AG04450 (cell line): ENCODE data around the gene CUL3. TPM values are rescaled to one million over a fixed set of nuclear protein-coding genes. Genes with fewer than 3 reads are reported as not detected.

Experiments
- CTCF ChIA-PET: fragments of 300-600, 350-600 bp; formaldehyde crosslinking; extraction: SDS; loops from one replicate; lab custom pipeline; 2022; ENCODE audit warnings: antibody characterized with exemption, inconsistent platforms; lab: Charles Lee
- POLR2A ChIA-PET: fragments of 350-600 bp; formaldehyde crosslinking; extraction: SDS; loops from one replicate; lab custom pipeline; 2021; ENCODE audit warnings: antibody characterized with exemption, inconsistent platforms; lab: Yijun Ruan, JAX
- DNase-seq: peaks from one replicate; pipeline ENCODE4 v3.0.0-alpha.2; 2011; ENCODE audit warnings: low read depth, low spot score
- H3K27ac ChIP-seq: one replicate; pipeline ENCODE4 v1.5.1; 2012; ENCODE audit warnings: low read depth, low read length, control low read depth
- H3K27me3 ChIP-seq: one replicate; pipeline ENCODE4 v1.6.0; 2012; ENCODE audit warnings: low read length; ENCODE audit not compliant: control insufficient read depth, insufficient read depth
- H3K4me3 ChIP-seq: 2 replicates; pipeline ENCODE4 v1.5.1; 2011; ENCODE audit warnings: mild to moderate bottlenecking, low read depth, low read length, control low read depth
- H3K9me3 ChIP-seq: 2 replicates; pipeline ENCODE4 v1.5.1; 2012; ENCODE audit warnings: low read length; ENCODE audit not compliant: control insufficient read depth, insufficient read depth
- CTCF ChIP-seq: IDR thresholded peaks from 2 replicates; pipeline ENCODE4 v1.5.1; 2011; ENCODE audit warnings: low read depth, low read length, control low read depth, inconsistent platforms
- polyA plus RNA-seq: library from polyadenylated mRNA; depleted of rRNA; stranded (reverse); fragments of >200 nt; gene quantifications from 2 replicates; pipeline ENCODE4 v1.2.3, GENCODE V29; 2011

The CUL3 gene
- polyA plus RNA-seq, 1 experiment: 57.3 TPM

- no peak for DNase-seq
- ChIA-PET CTCF (no interaction called here), POLR2A (no interaction called here)
Measured at GRCh38 chr2:224563537-224563936, 21.6 kb downstream of the CUL3 start.

GRCh38 chr2:224562831-224563230, 22.3 kb downstream of the CUL3 start:
- no peak overlapping the region for H3K27ac ChIP-seq
- H3K9me3 ChIP-seq: 0 out of 2 replicates have a peak, but pooled peaks cover 3% of the 10 kb centered on the region
- no peaks in the 10 kb centered on the region for H3K27me3 ChIP-seq
- TF ChIP-seq CTCF: no peak
- no peak overlapping the region for H3K4me3 ChIP-seq
- CTCF ChIA-PET: interaction anchor here (0.6 to 1.0 kb wide), 3 partner anchors 16 to 87 kb away, joined by 4 to 5 read pairs (median 4); no protein-coding TSS in a partner anchor
- no peak for DNase-seq
- POLR2A ChIA-PET: no interaction called here

More at GRCh38 chr2:224563537-224563936, 21.6 kb downstream of the CUL3 start:
- no peaks in the 10 kb centered on the region for H3K27me3 ChIP-seq
- H3K9me3 ChIP-seq: 0 out of 2 replicates have a peak, but pooled peaks cover 3% of the 10 kb centered on the region
- no peak overlapping the region for H3K4me3 ChIP-seq
- TF ChIP-seq CTCF: no peak
- no peak overlapping the region for H3K27ac ChIP-seq

- DNase-seq: no peak
- Histone ChIP-seq H3K27ac (no peak overlapping the region), H3K4me3 (no peak overlapping the region), H3K9me3 (no peaks in the 10 kb centered on the region), H3K27me3 (no peaks in the 10 kb centered on the region)
- ChIA-PET POLR2A (no interaction called here), CTCF (interaction anchor here (0.6 to 1.1 kb wide), 2 partner anchors 15 to 1099 kb away, joined by 3 read pairs; no protein-coding TSS in a partner anchor)
- TF ChIP-seq CTCF: no peak
Measured at GRCh38 chr2:224561234-224562005, 23.7 kb downstream of the CUL3 start.

GRCh38 chr2:224560549-224560948, 24.6 kb downstream of the CUL3 start:
- no peak for TF ChIP-seq CTCF
- H3K27me3 ChIP-seq: no peaks in the 10 kb centered on the region
- H3K27ac ChIP-seq: no peak overlapping the region
- ChIA-PET POLR2A (no interaction called here), CTCF (no interaction called here)
- DNase-seq: no peak
- no peak overlapping the region for H3K4me3 ChIP-seq
- no peaks in the 10 kb centered on the region for H3K9me3 ChIP-seq

- no peak for DNase-seq
- Histone ChIP-seq H3K27ac (no peak overlapping the region), H3K4me3 (no peak overlapping the region), H3K27me3 (no peaks in the 10 kb centered on the region), H3K9me3 (no peaks in the 10 kb centered on the region)
- ChIA-PET POLR2A (no interaction called here), CTCF (no interaction called here)
- no peak for TF ChIP-seq CTCF
Measured at GRCh38 chr2:224557610-224558009, 27.6 kb downstream of the CUL3 start.
